Upper lobe of right lung (tissue), 1 donor: Measurements from ENCODE around the gene KRTAP2-2. TPM values are rescaled to one million over a fixed set of nuclear protein-coding genes. Genes with fewer than 3 reads are reported as not detected.
"Not testable (repeated sequence)": the region's sequence is repeated elsewhere in the genome, so short reads cannot be mapped to it uniquely, and the experiment has no call there.

ENCODE experiments used
- ATAC-seq: fragments of 200-7000 bp; cut with Tn5 transposase; one replicate; pipeline ENCODE4 v1.9.1; 2020; ENCODE audit warnings: mild to moderate bottlenecking, moderate library complexity
- DNase-seq: peaks from one replicate; pipeline ENCODE4 v3.0.0-alpha.2; 2020
- H3K27ac ChIP-seq: fragments of 200-600 bp; one replicate; pipeline ENCODE4 v1.8.0; 2022
- H3K27me3 ChIP-seq: fragments of 200-600 bp; one replicate; pipeline ENCODE4 v1.8.0; 2022; ENCODE audit warnings: mild to moderate bottlenecking
- H3K36me3 ChIP-seq: fragments of 200-600 bp; one replicate; pipeline ENCODE4 v1.8.0; 2022
- H3K4me1 ChIP-seq: fragments of 200-600 bp; one replicate; pipeline ENCODE4 v1.8.0; 2022
- H3K4me3 ChIP-seq: fragments of 200-600 bp; one replicate; pipeline ENCODE4 v1.8.0; 2022; ENCODE audit warnings: mild to moderate bottlenecking
- H3K9me3 ChIP-seq: fragments of 200-600 bp; one replicate; pipeline ENCODE4 v1.8.0; 2022
- CTCF ChIP-seq: fragments of 200-600 bp; IDR thresholded peaks from one replicate; pipeline ENCODE4 v1.8.0; 2022; ENCODE audit warnings: antibody characterized with exemption
- intact Hi-C: fragments of 100-400 bp; cut with DNase I; formaldehyde crosslinking; loops from one replicate; pipeline ENCODE4 v1.11.0; 2022
- total RNA-seq: library from RNA; stranded (reverse); fragmentation: NEBNext Ultra II Directional; extraction: Animal tissue kit (Norgen Biotek cat#: 25700); gene quantifications from one replicate; pipeline ENCODE4 v1.2.1, GENCODE V29; 2021
- donor health status: DM: no; HTN: yes; CAD: no; lungs with severe emphysema.

The KRTAP2-2 gene
- total RNA-seq, 1 donor from 2014 or later = not detected

- Histone ChIP-seq H3K36me3 (no peaks in the 10 kb centered on the region), H3K4me1 (no peaks in the 10 kb centered on the region), H3K9me3 (no peaks in the 10 kb centered on the region), H3K27ac (no peak overlapping the region), H3K4me3 (no peak overlapping the region), H3K27me3 (no peaks in the 10 kb centered on the region)
- intact Hi-C loops = no loop called here
- ATAC-seq = no peak
- DNase-seq = no peak
- no peak for TF ChIP-seq CTCF
Observed at GRCh38 chr17:41073676-41074075, 18.6 kb upstream of the KRTAP2-2 start.

- DNase-seq = no peak
- no peak for TF ChIP-seq CTCF
- H3K4me1 ChIP-seq = no peaks in the 10 kb centered on the region
Observed at GRCh38 chr17:41071606-41072360, 16.8 kb upstream of the KRTAP2-2 start.

GRCh38 chr17:41069031-41069430 lies 14.0 kb upstream of the KRTAP2-2 start:
- ATAC-seq (no peak), DNase-seq (no peak)
- Histone ChIP-seq H3K27me3 (no peaks in the 10 kb centered on the region), H3K9me3 (no peaks in the 10 kb centered on the region), H3K4me3 (no peak overlapping the region), H3K36me3 (no peaks in the 10 kb centered on the region), H3K27ac (no peak overlapping the region), H3K4me1 (no peaks in the 10 kb centered on the region)
- no peak for TF ChIP-seq CTCF
- intact Hi-C loops = no loop called here

More at GRCh38 chr17:41071606-41072360, 16.8 kb upstream of the KRTAP2-2 start:
- Histone ChIP-seq H3K27ac (no peak overlapping the region), H3K27me3 (no peaks in the 10 kb centered on the region), H3K9me3 (no peaks in the 10 kb centered on the region), H3K36me3 (no peaks in the 10 kb centered on the region), H3K4me3 (no peak overlapping the region)
- intact Hi-C loops = no loop called here
- ATAC-seq = no peak

- H3K27me3 ChIP-seq = peaks cover 6% of the 10 kb centered on the region
- ATAC-seq = no peak
- no peaks in the 10 kb centered on the region for H3K36me3 ChIP-seq
- H3K4me1 ChIP-seq = no peaks in the 10 kb centered on the region
- no peak overlapping the region for H3K27ac ChIP-seq
- intact Hi-C loops = no loop called here
- DNase-seq = no peak
- TF ChIP-seq CTCF = no peak
- H3K9me3 ChIP-seq = no peaks in the 10 kb centered on the region
- no peak overlapping the region for H3K4me3 ChIP-seq
Observed at GRCh38 chr17:41067281-41067680, 12.3 kb upstream of the KRTAP2-2 start.

GRCh38 chr17:41065829-41066624 lies 11.0 kb upstream of the KRTAP2-2 start, which contains the start of gene KRTAP2-4:
TSS of gene KRTAP2-4 (minus strand) at chr17:41065879. CDS start at chr17:41065845, 34 bp downstream.
- no peak for ATAC-seq
- H3K4me1 ChIP-seq = no peaks in the 10 kb centered on the region
- intact Hi-C loops = no loop called here

GRCh38 chr17:41065016-41065689 lies 10.1 kb upstream of the KRTAP2-2 start:
- intact Hi-C loops, H3K36me3 ChIP-seq, ATAC-seq, DNase-seq, H3K4me1 ChIP-seq, H3K4me3 ChIP-seq, H3K27ac ChIP-seq, H3K9me3 ChIP-seq: not testable (repeated sequence)
- peaks cover 12% of the 10 kb centered on the region for H3K27me3 ChIP-seq

More at GRCh38 chr17:41065829-41066624, 11.0 kb upstream of the KRTAP2-2 start, which contains the start of gene KRTAP2-4:
- Histone ChIP-seq H3K27ac (no peak within 1 kb of the TSS), H3K27me3 (peaks cover 12% of the 10 kb centered on the region), H3K36me3 (no peaks in the 10 kb centered on the region), H3K4me3 (no peak within 1 kb of the TSS), H3K9me3 (no peaks in the 10 kb centered on the region)
- TF ChIP-seq CTCF = no peak
- DNase-seq = no peak
